HUES48 (cell line): ENCODE results near the gene ADGRD1.
"Not testable (repeated sequence)": the region's sequence is repeated elsewhere in the genome, so short reads cannot be mapped to it uniquely, and the experiment has no call there.

ENCODE experiments used
- H3K27ac ChIP-seq: one replicate; pipeline ENCODE4 v1.7.0; 2013; ENCODE audit warnings: low read depth, low read length, inconsistent platforms
- H3K27me3 ChIP-seq: 2 replicates; pipeline ENCODE4 v1.6.1; 2013; ENCODE audit warnings: mild to moderate bottlenecking, low read length; ENCODE audit not compliant: control insufficient read depth, insufficient read depth
- H3K36me3 ChIP-seq: 2 replicates; pipeline ENCODE4 v1.6.1; 2013; ENCODE audit warnings: low read length; ENCODE audit not compliant: control insufficient read depth, insufficient read depth
- H3K4me1 ChIP-seq: 2 replicates; pipeline ENCODE4 v1.6.1; 2013; ENCODE audit warnings: mild to moderate bottlenecking, low read length; ENCODE audit not compliant: control insufficient read depth, insufficient read depth
- H3K4me3 ChIP-seq: 2 replicates; pipeline ENCODE4 v1.5.1; 2013; ENCODE audit warnings: mild to moderate bottlenecking, low read depth, low read length
- H3K9ac ChIP-seq: 2 replicates; pipeline ENCODE4 v1.6.1; 2013; ENCODE audit warnings: mild to moderate bottlenecking, low read depth, low read length, moderate library complexity
- H3K9me3 ChIP-seq: 2 replicates; pipeline ENCODE4 v1.6.1; 2013; ENCODE audit warnings: low read length; ENCODE audit not compliant: control insufficient read depth, insufficient read depth

The ADGRD1 gene

GRCh38 chr12:130987151-130987931 is 33.6 kb downstream of the ADGRD1 start:
- Histone ChIP-seq H3K4me1 (no peaks in the 10 kb centered on the region), H3K4me3 (no peak overlapping the region), H3K27me3 (no peaks in the 10 kb centered on the region), H3K9me3 (no peaks in the 10 kb centered on the region), H3K36me3 (no peaks in the 10 kb centered on the region), H3K27ac (no peak overlapping the region), H3K9ac (no peak overlapping the region)

DNA sequence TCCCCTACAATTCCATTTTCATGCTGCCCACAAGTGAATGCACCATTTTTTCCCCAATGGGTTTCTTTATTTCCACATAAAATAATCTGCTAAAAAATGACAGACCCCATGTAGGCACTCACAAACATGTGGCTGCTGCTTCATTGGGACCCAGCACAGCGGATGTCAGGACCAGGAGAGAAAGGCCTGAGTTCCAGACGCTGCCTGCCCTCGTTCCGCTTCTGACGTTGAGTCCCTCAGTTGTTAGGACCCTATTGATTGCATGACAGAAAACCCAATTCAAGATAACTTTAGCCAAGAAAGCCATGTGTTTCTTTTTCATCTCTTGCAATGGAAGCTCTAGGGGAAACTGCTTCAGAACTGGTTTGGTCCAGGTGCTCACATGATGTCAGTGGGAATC is 34.6 kb downstream of the ADGRD1 start:
- Histone ChIP-seq H3K27ac (no peak overlapping the region), H3K9me3 (no peaks in the 10 kb centered on the region), H3K36me3 (no peaks in the 10 kb centered on the region), H3K27me3 (no peaks in the 10 kb centered on the region), H3K4me1 (no peaks in the 10 kb centered on the region), H3K9ac (no peak overlapping the region), H3K4me3 (no peak overlapping the region)

- H3K4me3 ChIP-seq = no peak overlapping the region
- no peaks in the 10 kb centered on the region for H3K27me3 ChIP-seq
- H3K9me3 ChIP-seq = no peaks in the 10 kb centered on the region
- H3K27ac ChIP-seq = no peak overlapping the region
- H3K4me1 ChIP-seq = no peaks in the 10 kb centered on the region
- no peaks in the 10 kb centered on the region for H3K36me3 ChIP-seq
- H3K9ac ChIP-seq = no peak overlapping the region
Observed at GRCh38 chr12:130988751-130989150, 35.0 kb downstream of the ADGRD1 start.

DNA sequence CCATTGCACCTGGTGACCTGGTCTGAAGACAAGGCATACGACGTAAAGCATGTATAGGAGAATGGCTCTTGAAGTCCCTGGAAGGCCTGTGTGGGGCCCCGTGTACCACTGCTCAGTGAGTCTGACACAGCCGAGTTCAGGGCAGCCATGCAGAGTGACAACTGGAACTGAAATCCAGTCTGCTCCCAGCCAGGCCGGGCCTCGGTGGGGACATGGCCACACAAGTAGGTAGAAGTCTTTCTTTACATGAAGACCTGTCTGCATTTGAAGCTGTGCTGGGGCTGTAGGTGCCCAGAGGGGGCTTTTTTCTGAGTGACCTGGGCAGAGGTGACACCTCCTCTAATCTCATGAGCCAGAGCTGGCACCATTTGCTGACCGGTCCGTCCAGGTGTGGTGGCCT is 35.7 kb downstream of the ADGRD1 start:
- Histone ChIP-seq H3K36me3 (no peaks in the 10 kb centered on the region), H3K27ac (no peak overlapping the region), H3K9me3 (no peaks in the 10 kb centered on the region), H3K4me3 (no peak overlapping the region), H3K9ac (no peak overlapping the region), H3K4me1 (no peaks in the 10 kb centered on the region), H3K27me3 (no peaks in the 10 kb centered on the region)

GRCh38 chr12:130990034-130990433 is 36.3 kb downstream of the ADGRD1 start:
- Histone ChIP-seq H3K36me3 (no peaks in the 10 kb centered on the region), H3K9me3 (0 out of 2 replicates have a peak, but pooled peaks cover 2% of the 10 kb centered on the region), H3K4me1 (no peaks in the 10 kb centered on the region), H3K4me3 (no peak overlapping the region), H3K9ac (no peak overlapping the region), H3K27me3 (no peaks in the 10 kb centered on the region), H3K27ac (no peak overlapping the region)

DNA sequence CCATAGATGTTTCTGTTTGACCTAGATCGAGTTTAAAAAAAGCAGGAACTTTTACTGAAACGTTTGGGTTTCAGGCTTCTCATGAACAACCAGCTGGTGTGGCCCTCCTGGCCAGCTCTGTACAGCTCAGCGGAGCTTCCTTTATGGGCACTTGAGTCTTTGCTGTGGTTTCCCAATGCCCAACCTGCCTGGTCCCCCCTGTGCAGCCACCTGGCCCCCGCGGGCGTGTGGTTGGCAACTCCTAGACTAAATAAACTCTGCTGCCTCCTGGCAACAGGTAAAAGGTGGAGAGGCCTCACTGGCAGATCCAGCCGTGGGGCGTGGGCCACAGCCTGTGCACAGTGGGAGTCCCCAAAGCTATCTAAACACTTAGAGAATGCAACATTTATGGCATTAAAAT is 38.7 kb downstream of the ADGRD1 start:
- Histone ChIP-seq H3K9me3 (0 out of 2 replicates have a peak, but pooled peaks cover 2% of the 10 kb centered on the region), H3K27ac (no peak overlapping the region), H3K36me3 (no peaks in the 10 kb centered on the region), H3K4me3 (no peak overlapping the region), H3K4me1 (no peaks in the 10 kb centered on the region), H3K9ac (no peak overlapping the region), H3K27me3 (no peaks in the 10 kb centered on the region)

DNA sequence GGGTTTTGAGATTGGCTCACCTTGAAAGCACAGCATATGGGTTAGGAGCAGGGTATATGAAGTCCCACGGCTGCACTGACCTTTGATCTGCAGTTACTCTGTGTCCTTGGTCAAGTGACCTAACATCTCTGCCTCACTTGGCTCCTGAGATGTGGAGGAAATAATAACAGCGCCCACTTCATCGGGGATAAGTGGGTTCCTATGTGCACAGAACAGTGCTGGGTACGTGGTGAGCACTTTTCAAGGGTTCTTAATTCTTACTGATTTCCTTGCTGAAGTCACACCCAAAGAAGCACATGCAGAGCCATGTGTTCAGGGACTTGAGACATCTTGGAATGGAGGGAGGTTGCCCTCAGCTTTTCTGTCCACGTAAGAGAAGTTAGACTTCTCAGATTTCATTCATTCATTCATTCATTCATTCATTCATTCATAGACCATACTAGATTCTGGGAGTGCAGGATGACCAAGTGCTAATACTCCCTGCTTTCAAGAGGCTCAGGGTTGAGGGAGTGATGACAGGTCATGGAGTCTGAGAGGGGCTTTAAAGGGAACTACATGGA is 39.4 kb downstream of the ADGRD1 start:
- Histone ChIP-seq H3K9me3 (peaks cover 3% of the 10 kb centered on the region), H3K4me1 (no peaks in the 10 kb centered on the region), H3K36me3 (no peaks in the 10 kb centered on the region), H3K9ac (no peak overlapping the region), H3K27ac (no peak overlapping the region), H3K4me3 (no peak overlapping the region), H3K27me3 (no peaks in the 10 kb centered on the region)

DNA sequence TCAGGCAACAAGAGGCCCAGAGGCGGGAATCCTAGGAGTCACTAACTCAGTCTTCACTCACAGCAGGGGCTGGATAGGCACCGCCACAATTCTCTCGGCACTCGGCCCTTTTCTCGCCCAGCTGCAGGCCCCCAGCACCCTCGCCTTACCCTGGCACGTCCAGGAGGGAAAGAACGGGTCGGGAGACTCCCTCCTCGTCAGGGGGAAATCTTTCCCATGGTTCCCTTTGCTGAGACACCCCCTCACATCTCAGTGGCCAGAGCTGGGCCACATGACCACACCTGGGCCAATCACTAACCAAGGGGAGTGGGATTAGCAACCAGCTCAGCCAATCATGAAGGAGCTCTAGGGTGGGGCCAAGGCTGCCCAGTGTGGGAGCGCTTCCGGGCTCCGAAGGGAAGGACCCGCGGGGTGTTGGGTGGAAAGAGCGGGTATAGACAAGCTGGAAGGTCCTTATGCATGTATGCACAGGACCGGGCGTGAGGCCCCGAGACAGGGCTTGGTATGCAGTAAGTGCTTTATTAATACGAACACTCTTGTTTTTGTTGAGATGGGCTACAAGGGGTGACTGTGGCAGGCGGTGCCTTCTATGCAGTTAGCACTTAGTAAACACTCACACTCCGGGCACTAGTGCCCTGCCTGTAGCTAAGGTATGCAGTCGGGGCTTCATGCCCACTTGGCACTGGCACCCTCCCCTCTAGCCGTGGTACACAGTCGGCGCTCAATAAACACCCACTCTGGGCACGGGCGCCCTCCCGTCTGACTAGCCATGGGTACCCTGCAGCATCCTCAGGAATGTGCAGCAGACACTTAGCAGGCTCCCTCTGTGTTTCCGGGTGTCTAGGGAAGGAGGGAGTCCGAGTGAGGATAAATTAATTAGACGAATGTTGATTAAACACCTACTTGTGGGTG is 40.3 kb downstream of the ADGRD1 start:
- peaks cover 8% of the 10 kb centered on the region for H3K9me3 ChIP-seq
- no peak overlapping the region for H3K9ac ChIP-seq
- H3K27ac ChIP-seq = no peak overlapping the region
- H3K4me1 ChIP-seq = no peaks in the 10 kb centered on the region
- H3K36me3 ChIP-seq = no peaks in the 10 kb centered on the region
- H3K27me3 ChIP-seq = no peaks in the 10 kb centered on the region
- H3K4me3 ChIP-seq = no peak overlapping the region

DNA sequence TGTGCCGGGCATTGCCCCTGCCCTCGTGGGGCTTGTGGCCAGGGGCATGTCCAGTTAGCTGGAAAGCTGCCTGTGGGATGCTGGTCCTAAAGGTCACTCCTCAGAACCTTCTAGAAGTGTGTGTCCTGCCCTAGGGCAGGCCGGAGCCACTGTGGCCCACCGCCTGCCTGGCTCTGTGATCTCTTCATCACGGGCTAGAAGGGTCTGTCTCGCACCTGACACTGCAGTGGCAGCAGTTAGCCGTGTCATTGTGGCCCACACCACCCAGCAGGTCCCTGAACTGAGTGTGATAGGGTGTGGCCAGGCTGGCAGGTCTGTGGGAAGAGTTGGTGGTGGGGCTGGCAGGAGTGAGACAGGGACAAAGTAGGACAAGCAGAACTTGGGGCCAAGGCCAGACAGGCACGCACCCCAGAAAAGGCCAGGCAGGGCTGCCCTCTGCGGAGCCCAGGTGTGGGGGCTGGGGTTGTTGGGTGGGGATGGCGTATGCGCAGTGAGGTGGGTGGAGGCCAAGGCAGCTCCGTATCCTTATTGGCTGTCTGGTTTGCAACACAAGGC is 41.2 kb downstream of the ADGRD1 start:
- Histone ChIP-seq H3K36me3 (no peaks in the 10 kb centered on the region), H3K27me3 (no peaks in the 10 kb centered on the region), H3K4me3 (no peak overlapping the region), H3K9me3 (peaks cover 10% of the 10 kb centered on the region), H3K27ac (no peak overlapping the region), H3K9ac (no peak overlapping the region), H3K4me1 (no peaks in the 10 kb centered on the region)

GRCh38 chr12:130995386-130995969 is 41.8 kb downstream of the ADGRD1 start:
- H3K36me3 ChIP-seq, H3K4me1 ChIP-seq, H3K9ac ChIP-seq, H3K27ac ChIP-seq, H3K27me3 ChIP-seq, H3K4me3 ChIP-seq: not testable (repeated sequence)
- H3K9me3 ChIP-seq = peaks cover 12% of the 10 kb centered on the region
